ENCODE measurements around the gene HIKESHI. TPM values are rescaled to one million over a fixed set of nuclear protein-coding genes. Genes with fewer than 3 reads are reported as not detected.

HIKESHI gene
- total RNA-seq, 4 donors from 2014 or later, result 2.2 to 18.7 (median 14.8) TPM

DNA sequence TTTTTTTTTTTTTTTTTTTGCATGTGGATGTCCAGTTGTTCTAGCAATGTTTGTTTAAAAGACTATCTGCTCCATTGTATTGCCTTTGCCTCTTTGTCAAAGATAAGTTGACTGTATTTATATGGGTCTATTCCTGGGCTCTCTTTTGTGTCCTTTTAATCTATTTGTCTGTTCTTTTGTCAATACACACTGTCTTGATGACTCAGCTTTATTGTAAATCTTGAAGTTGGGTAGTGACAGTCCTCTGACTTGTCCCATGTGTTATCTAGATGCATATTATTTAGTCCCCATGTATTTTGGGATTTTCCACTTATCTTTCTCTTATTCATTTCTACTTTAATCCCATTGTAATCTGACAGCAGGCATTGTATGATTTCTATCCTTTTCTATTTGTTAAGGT is 75.9 kb downstream of the HIKESHI start:
- intact Hi-C loops (cut with DNase I; ENCODE audit: low total_unique reads) (no loop called here), in situ Hi-C loops (cut with MboI; ENCODE audit: low pct_ligation_motif_present in 1 of 4, low pct_unique_long_range_greater_than_20kb in 1 of 4, low sequenced_read_pairs in 3 of 4) (no loop called here)
- H3K36me3 ChIP-seq, result no peaks in the 10 kb centered on the region
- H3K9me3 ChIP-seq, result no peaks in the 10 kb centered on the region
- H3K4me1 ChIP-seq, result peaks cover 0 to 4% (median 0%) of the 10 kb centered on the region in 4 donors
- H3K27ac ChIP-seq, result no peak overlapping the region
- H3K27me3 ChIP-seq, result no peaks in the 10 kb centered on the region
- no peak for TF ChIP-seq POLR2A (IDR thresholded peaks at IDR 0.05)
- TF ChIP-seq, protein P1, sequence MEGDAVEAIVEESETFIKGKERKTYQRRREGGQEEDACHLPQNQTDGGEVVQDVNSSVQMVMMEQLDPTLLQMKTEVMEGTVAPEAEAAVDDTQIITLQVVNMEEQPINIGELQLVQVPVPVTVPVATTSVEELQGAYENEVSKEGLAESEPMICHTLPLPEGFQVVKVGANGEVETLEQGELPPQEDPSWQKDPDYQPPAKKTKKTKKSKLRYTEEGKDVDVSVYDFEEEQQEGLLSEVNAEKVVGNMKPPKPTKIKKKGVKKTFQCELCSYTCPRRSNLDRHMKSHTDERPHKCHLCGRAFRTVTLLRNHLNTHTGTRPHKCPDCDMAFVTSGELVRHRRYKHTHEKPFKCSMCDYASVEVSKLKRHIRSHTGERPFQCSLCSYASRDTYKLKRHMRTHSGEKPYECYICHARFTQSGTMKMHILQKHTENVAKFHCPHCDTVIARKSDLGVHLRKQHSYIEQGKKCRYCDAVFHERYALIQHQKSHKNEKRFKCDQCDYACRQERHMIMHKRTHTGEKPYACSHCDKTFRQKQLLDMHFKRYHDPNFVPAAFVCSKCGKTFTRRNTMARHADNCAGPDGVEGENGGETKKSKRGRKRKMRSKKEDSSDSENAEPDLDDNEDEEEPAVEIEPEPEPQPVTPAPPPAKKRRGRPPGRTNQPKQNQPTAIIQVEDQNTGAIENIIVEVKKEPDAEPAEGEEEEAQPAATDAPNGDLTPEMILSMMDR (IDR thresholded peaks at IDR 0.05), result no peak
- TF ChIP-seq POLR2AphosphoS5 (IDR thresholded peaks at IDR 0.05), result no peak
- TF ChIP-seq EP300 (IDR thresholded peaks at IDR 0.05; ENCODE audit: low read depth), result no peak
- H3K4me3 ChIP-seq, result no peak overlapping the region
- DNase-seq, result no peak

DNA sequence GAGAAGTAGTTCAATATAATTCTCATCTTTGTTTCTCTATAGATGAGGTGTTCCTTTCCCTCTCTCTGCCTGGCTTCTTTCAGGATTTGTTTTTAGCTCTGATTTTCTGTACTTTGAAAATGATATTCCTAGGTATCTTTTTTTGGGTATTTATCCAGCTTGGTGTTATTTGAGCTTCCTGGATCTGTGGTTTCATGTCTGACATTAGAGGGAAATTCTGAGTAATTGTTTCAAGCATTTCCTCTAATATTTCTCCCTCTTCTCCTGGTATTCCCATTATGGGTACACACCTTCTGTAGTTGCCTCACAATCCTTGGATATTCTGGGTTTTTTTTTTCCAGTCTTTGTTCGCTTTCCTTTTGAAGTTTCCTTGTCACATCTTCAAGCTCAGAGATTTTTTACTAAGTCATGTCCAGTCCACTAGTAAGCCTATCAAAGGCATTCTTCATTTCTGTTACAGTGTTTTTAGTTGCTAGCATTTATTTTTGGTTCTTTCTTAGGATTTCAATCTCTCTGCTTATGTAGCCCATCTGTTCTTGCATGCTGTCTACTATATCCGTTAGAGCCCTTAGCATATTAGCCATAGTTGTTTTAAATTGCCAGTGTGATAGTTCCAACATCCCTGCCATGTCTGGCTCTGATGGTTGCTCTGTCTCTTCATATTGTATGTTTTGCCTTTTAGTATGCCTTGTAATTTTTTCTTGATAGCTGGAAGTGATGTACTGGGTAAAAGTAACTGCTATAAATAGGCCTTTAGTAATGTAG is 78.4 kb downstream of the HIKESHI start:
- H3K4me1 ChIP-seq, result no peaks in the 10 kb centered on the region
- no peaks in the 10 kb centered on the region for H3K27me3 ChIP-seq
- in situ Hi-C loops (cut with MboI; ENCODE audit: low pct_ligation_motif_present in 1 of 4, low pct_unique_long_range_greater_than_20kb in 1 of 4, low sequenced_read_pairs in 3 of 4) (no loop called here), intact Hi-C loops (cut with DNase I; ENCODE audit: low total_unique reads) (no loop called here)
- no peaks in the 10 kb centered on the region for H3K36me3 ChIP-seq
- TF ChIP-seq POLR2A (IDR thresholded peaks at IDR 0.05), result no peak
- TF ChIP-seq, protein P1 (IDR thresholded peaks at IDR 0.05), result no peak
- TF ChIP-seq POLR2AphosphoS5 (IDR thresholded peaks at IDR 0.05), result no peak
- TF ChIP-seq EP300 (IDR thresholded peaks at IDR 0.05; ENCODE audit: low read depth), result no peak
- no peaks in the 10 kb centered on the region for H3K9me3 ChIP-seq
- 60 to 93% methylated on average over 1 to 2 of the region's 2 CpGs for WGBS, 2 donors (ENCODE audit: low coverage in 1 of 2)
- no peak for DNase-seq
- H3K4me3 ChIP-seq, result no peak overlapping the region
- no peak overlapping the region for H3K27ac ChIP-seq

DNA sequence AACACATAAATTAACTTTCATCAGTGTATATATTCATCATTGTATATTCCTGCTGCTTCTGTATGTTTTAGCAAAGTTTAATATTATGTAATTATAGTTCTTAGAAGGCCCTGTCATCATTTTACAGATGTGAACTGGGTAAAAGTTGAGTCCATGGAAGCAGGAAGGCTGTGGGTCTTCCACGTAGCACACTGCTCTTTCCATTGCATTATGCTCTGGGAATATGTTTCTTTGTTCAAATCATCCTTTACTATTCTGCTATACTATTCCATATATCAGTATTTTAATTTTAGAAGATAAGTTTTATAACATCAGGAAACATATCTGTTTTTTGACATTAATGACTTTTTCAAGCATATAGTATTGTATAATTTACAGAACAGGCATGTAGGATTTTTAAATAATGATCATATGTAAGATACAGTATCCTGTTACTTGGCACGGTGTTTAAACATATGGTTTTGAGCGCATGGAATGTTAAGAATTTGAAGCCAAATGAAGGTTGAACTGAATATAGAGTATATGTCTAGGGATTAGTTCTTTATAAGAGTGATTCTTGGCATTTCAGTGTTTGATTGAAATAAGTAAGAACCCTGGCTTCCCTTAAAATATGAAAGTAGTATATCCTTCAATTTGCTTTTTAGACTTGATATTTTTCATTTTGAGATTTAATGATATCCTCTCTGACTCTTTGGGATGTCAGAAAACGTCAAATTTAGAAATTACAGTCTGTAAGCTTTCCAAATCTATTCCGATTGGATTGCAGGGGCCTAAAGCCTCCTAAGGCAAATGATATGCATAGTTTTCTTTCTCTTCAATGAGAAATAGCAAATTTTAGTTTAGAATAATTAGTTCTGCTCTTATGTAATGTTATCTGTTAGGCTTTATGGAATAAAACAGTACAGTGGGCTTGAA is 81.3 kb downstream of the HIKESHI start:
- no peaks in the 10 kb centered on the region for H3K36me3 ChIP-seq
- H3K4me3 ChIP-seq, result no peak overlapping the region
- no peak overlapping the region for H3K27ac ChIP-seq
- intact Hi-C loops (cut with DNase I; ENCODE audit: low total_unique reads), result no loop called here
- in situ Hi-C loops (cut with MboI; ENCODE audit: low pct_ligation_motif_present in 1 of 4, low pct_unique_long_range_greater_than_20kb in 1 of 4, low sequenced_read_pairs in 3 of 4), result no loop called here
- no peaks in the 10 kb centered on the region for H3K27me3 ChIP-seq
- H3K4me1 ChIP-seq, result no peaks in the 10 kb centered on the region
- H3K9me3 ChIP-seq, result no peaks in the 10 kb centered on the region
- no peak for TF ChIP-seq EP300 (IDR thresholded peaks at IDR 0.05; ENCODE audit: low read depth)
- TF ChIP-seq POLR2A (IDR thresholded peaks at IDR 0.05), result no peak
- TF ChIP-seq, protein P1 (IDR thresholded peaks at IDR 0.05), result no peak
- no peak for TF ChIP-seq POLR2AphosphoS5 (IDR thresholded peaks at IDR 0.05)
- 85 to 94% methylated on average over 5 of the region's 5 CpGs for WGBS, 2 donors (ENCODE audit: low coverage in 1 of 2)
- DNase-seq, result no peak

DNA sequence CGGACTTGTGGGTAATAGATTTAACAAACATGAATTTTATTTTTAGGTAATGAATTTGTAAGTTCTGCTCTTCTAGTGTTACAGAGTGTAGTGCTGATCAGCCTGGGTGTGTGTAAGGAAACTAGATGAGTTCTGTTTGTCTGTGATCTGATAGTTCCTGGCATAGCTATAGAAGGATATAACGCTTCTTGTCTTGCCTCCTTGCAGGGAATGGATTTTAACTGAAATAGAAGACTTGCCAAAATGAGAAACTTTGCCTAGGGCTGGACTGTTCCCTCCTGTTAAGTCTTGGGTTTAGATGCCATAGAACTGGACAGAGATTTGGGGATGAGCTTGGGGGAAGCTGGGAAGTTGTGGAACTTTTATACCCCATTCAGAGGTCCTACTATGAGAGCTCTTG is 84.2 kb downstream of the HIKESHI start:
- Histone ChIP-seq H3K4me3 (no peak overlapping the region), H3K4me1 (no peaks in the 10 kb centered on the region), H3K27ac (no peak overlapping the region), H3K36me3 (no peaks in the 10 kb centered on the region), H3K27me3 (no peaks in the 10 kb centered on the region), H3K9me3 (no peaks in the 10 kb centered on the region)
- intact Hi-C loops (cut with DNase I; ENCODE audit: low total_unique reads), result no loop called here
- TF ChIP-seq POLR2A (IDR thresholded peaks at IDR 0.05), result no peak
- no peak for TF ChIP-seq POLR2AphosphoS5 (IDR thresholded peaks at IDR 0.05)
- TF ChIP-seq EP300 (IDR thresholded peaks at IDR 0.05; ENCODE audit: low read depth), result no peak
- TF ChIP-seq, protein P1 (IDR thresholded peaks at IDR 0.05), result no peak
- DNase-seq, result no peak
- in situ Hi-C loops (cut with MboI; ENCODE audit: low pct_ligation_motif_present in 1 of 4, low pct_unique_long_range_greater_than_20kb in 1 of 4, low sequenced_read_pairs in 3 of 4), result no loop called here
- 94 to 96% methylated on average over 2 of the region's 2 CpGs for WGBS, 2 donors (ENCODE audit: low coverage in 1 of 2)

All from transverse colon (tissue), 4 donors.